ENCODE data around the gene MRPL50.

DNA sequence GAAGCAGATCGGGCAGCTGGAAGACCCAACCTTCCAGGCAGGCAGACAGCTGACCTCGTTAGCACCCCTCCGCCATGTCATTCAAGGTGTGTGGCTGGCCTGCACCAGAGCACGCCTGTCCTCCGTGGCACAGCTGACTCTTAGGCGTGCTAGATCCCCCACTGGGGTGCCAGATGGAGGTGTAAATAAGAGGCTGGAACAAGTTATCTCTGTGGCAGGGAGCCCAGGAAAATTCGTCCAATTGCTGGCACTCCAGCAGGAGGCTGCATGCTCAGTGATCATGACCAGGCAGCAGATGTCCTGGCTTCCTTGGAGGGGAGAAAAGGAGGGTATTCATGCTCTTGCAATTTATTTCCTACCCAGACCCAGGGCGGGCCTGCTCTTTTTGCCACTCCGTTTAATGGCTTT, 45.0 kb upstream of the MRPL50 start:
- TF ChIP-seq, protein P1, sequence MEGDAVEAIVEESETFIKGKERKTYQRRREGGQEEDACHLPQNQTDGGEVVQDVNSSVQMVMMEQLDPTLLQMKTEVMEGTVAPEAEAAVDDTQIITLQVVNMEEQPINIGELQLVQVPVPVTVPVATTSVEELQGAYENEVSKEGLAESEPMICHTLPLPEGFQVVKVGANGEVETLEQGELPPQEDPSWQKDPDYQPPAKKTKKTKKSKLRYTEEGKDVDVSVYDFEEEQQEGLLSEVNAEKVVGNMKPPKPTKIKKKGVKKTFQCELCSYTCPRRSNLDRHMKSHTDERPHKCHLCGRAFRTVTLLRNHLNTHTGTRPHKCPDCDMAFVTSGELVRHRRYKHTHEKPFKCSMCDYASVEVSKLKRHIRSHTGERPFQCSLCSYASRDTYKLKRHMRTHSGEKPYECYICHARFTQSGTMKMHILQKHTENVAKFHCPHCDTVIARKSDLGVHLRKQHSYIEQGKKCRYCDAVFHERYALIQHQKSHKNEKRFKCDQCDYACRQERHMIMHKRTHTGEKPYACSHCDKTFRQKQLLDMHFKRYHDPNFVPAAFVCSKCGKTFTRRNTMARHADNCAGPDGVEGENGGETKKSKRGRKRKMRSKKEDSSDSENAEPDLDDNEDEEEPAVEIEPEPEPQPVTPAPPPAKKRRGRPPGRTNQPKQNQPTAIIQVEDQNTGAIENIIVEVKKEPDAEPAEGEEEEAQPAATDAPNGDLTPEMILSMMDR (IDR thresholded peaks at IDR 0.05; ENCODE audit: borderline replicate concordance, extremely low read depth, low read length, poor library complexity, severe bottlenecking) = no peak
- TF ChIP-seq EZH2 (IDR thresholded peaks at IDR 0.05; ENCODE audit: borderline replicate concordance, low read depth, low read length, severe bottlenecking) = no peak

All from DND-41 (cell line).